Sigmoid colon (tissue), 4 donors: Measurements from ENCODE around the gene MACROD2.

Experiments
- POLR2A ChIP-seq, 2 donors: fragments of 450-650 bp; IDR thresholded peaks; one replicate each; pipeline ENCODE4 v1.6.1; 2016; ENCODE audit warnings: antibody characterized with exemption in 2 of 2, mild to moderate bottlenecking in 2 of 2, moderate library complexity in 2 of 2
- POLR2AphosphoS5 ChIP-seq, 4 donors: sonication (generic); formaldehyde crosslinking; IDR thresholded peaks; one replicate each; pipeline ENCODE4 v1.6.1; 2017; ENCODE audit warnings: antibody characterized with exemption in 4 of 4
- TF ChIP-seq, protein P1 (sequence below), 4 experiments: fragments of 450-650 bp in 3 of 4; fragments of 200-600 bp in 1 of 4; IDR thresholded peaks; one replicate each; pipeline ENCODE4 v1.5.1; 2016 to 2019; ENCODE audit warnings: antibody characterized with exemption in 4 of 4, mild to moderate bottlenecking in 3 of 4, moderate library complexity in 2 of 4

- TF ChIP-seq POLR2A (IDR thresholded peaks at IDR 0.05) = no peak
- TF ChIP-seq POLR2AphosphoS5 (IDR thresholded peaks at IDR 0.05) = no peak
- TF ChIP-seq, protein P1, sequence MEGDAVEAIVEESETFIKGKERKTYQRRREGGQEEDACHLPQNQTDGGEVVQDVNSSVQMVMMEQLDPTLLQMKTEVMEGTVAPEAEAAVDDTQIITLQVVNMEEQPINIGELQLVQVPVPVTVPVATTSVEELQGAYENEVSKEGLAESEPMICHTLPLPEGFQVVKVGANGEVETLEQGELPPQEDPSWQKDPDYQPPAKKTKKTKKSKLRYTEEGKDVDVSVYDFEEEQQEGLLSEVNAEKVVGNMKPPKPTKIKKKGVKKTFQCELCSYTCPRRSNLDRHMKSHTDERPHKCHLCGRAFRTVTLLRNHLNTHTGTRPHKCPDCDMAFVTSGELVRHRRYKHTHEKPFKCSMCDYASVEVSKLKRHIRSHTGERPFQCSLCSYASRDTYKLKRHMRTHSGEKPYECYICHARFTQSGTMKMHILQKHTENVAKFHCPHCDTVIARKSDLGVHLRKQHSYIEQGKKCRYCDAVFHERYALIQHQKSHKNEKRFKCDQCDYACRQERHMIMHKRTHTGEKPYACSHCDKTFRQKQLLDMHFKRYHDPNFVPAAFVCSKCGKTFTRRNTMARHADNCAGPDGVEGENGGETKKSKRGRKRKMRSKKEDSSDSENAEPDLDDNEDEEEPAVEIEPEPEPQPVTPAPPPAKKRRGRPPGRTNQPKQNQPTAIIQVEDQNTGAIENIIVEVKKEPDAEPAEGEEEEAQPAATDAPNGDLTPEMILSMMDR (IDR thresholded peaks at IDR 0.05) = no peak
These were observed 901.3 kb downstream of the MACROD2 start for GRCh38 chr20:14896569-14896968.
